ENCODE data around the gene CACNG7.

The CACNG7 gene

DNA sequence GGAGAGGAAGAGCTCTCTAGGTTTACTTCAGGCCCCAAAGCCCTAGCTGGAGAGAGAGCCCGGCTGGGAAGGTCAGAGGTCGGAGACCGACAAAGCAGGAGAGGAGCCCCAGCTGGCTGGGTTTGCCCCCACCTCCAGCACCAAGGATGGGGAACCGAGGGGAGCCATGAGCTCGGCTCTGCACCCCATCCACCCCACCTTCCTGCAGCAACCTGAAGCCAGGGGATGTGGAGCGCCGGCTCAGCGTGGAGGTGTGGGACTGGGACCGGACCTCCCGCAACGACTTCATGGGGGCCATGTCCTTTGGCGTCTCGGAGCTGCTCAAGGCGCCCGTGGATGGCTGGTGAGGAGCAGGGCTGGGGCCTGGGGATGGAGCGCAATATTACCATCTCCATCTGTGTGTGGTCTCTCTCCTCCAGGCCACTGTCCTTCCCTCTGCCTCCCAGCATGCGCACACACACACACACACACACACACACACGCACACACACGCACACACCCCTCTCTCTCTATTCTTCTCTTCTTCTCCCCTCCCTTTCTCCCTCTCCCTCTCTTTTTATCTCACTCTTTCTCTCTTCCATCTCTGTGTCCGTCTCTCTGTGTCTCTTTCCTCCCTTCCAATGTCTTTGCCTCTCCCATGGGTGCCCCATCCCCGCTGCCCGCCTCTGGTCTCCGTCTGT lies 16.6 kb upstream of the CACNG7 start:
- no peaks in the 10 kb centered on the region for H3K4me1 ChIP-seq (ENCODE audit: insufficient read depth, low read length)
- no peaks in the 10 kb centered on the region for H3K9me3 ChIP-seq (ENCODE audit: insufficient read depth, low read length, severe bottlenecking)
- no peaks in the 10 kb centered on the region for H3K79me2 ChIP-seq (ENCODE audit: insufficient read depth, low read length)
- no peak for ATAC-seq (ENCODE audit: insufficient read depth, low read depth)
- TF ChIP-seq, protein P1, sequence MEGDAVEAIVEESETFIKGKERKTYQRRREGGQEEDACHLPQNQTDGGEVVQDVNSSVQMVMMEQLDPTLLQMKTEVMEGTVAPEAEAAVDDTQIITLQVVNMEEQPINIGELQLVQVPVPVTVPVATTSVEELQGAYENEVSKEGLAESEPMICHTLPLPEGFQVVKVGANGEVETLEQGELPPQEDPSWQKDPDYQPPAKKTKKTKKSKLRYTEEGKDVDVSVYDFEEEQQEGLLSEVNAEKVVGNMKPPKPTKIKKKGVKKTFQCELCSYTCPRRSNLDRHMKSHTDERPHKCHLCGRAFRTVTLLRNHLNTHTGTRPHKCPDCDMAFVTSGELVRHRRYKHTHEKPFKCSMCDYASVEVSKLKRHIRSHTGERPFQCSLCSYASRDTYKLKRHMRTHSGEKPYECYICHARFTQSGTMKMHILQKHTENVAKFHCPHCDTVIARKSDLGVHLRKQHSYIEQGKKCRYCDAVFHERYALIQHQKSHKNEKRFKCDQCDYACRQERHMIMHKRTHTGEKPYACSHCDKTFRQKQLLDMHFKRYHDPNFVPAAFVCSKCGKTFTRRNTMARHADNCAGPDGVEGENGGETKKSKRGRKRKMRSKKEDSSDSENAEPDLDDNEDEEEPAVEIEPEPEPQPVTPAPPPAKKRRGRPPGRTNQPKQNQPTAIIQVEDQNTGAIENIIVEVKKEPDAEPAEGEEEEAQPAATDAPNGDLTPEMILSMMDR (IDR thresholded peaks at IDR 0.05; ENCODE audit: borderline replicate concordance, extremely low read depth, low read length, poor library complexity, severe bottlenecking): no peak
- no peak for TF ChIP-seq EZH2 (IDR thresholded peaks at IDR 0.05; ENCODE audit: borderline replicate concordance, low read depth, low read length, severe bottlenecking)
- H3K27me3 ChIP-seq (ENCODE audit: insufficient read depth, low read length, poor library complexity): no peaks in the 10 kb centered on the region
- H3K4me2 ChIP-seq (ENCODE audit: insufficient read depth, low read length): no peak overlapping the region
- H3K9ac ChIP-seq (ENCODE audit: low read depth, low read length): no peak overlapping the region
- no peak overlapping the region for H3K4me3 ChIP-seq (ENCODE audit: low read depth in 1 of 2, low read length in 2 of 2)
- DNase-seq: no peak
- H3K36me3 ChIP-seq (ENCODE audit: insufficient read depth, low read length): no peaks in the 10 kb centered on the region
- H2AFZ ChIP-seq (ENCODE audit: low read depth, low read length): no peak overlapping the region
- no peak overlapping the region for H3K27ac ChIP-seq (ENCODE audit: low read length)
- H4K20me1 ChIP-seq (ENCODE audit: insufficient read depth, low read length): no peaks in the 10 kb centered on the region

DNA sequence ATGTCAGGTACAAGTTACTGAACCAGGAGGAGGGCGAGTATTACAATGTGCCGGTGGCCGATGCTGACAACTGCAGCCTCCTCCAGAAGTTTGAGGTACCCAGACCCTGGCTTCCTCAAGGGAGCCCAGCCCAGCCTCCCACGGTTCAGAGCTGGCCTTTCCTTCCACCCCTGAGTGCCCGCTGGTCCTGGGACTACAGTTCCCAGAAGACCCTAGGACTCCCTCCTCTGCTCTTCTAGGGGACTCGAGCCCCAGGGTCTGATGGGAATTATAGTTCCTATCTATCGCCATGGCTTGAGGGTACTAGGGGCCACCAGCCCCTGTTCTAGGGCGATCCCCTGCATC lies 16.1 kb upstream of the CACNG7 start:
- TF ChIP-seq, protein P1 (IDR thresholded peaks at IDR 0.05; ENCODE audit: borderline replicate concordance, extremely low read depth, low read length, poor library complexity, severe bottlenecking): no peak
- no peak for TF ChIP-seq EZH2 (IDR thresholded peaks at IDR 0.05; ENCODE audit: borderline replicate concordance, low read depth, low read length, severe bottlenecking)
- Histone ChIP-seq H3K9ac (ENCODE audit: low read depth, low read length) (no peak overlapping the region), H3K27me3 (ENCODE audit: insufficient read depth, low read length, poor library complexity) (no peaks in the 10 kb centered on the region), H3K4me3 (ENCODE audit: low read depth in 1 of 2, low read length in 2 of 2) (no peak overlapping the region), H3K4me2 (ENCODE audit: insufficient read depth, low read length) (no peak overlapping the region), H4K20me1 (ENCODE audit: insufficient read depth, low read length) (no peaks in the 10 kb centered on the region), H3K36me3 (ENCODE audit: insufficient read depth, low read length) (no peaks in the 10 kb centered on the region), H3K9me3 (ENCODE audit: insufficient read depth, low read length, severe bottlenecking) (no peaks in the 10 kb centered on the region), H3K27ac (ENCODE audit: low read length) (no peak overlapping the region), H2AFZ (ENCODE audit: low read depth, low read length) (no peak overlapping the region), H3K79me2 (ENCODE audit: insufficient read depth, low read length) (no peaks in the 10 kb centered on the region), H3K4me1 (ENCODE audit: insufficient read depth, low read length) (no peaks in the 10 kb centered on the region)
- no peak for ATAC-seq (ENCODE audit: insufficient read depth, low read depth)
- DNase-seq: no peak

DNA sequence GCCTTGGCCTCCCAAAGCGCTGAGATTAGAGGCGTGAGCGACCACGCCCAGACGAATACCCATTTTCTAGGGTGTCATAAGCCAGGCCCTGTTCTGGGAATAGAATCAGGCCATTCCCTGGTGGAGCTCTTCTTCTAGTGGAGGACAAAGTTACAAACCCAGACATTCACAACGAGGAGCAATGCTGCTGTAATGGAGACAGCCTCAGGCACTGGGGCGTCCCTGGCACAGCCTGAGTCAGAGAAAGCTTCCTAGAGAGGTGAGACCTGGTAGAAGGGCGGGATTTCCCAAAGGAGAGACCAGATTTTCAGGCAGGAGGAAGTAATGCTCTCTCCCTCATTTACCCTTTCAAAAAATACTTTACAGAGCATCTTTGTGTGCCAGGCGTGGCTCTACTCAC lies 14.4 kb upstream of the CACNG7 start:
- Histone ChIP-seq H3K36me3 (ENCODE audit: insufficient read depth, low read length) (no peaks in the 10 kb centered on the region), H4K20me1 (ENCODE audit: insufficient read depth, low read length) (no peaks in the 10 kb centered on the region), H3K27me3 (ENCODE audit: insufficient read depth, low read length, poor library complexity) (no peaks in the 10 kb centered on the region), H3K4me3 (ENCODE audit: low read depth in 1 of 2, low read length in 2 of 2) (no peak overlapping the region), H3K9me3 (ENCODE audit: insufficient read depth, low read length, severe bottlenecking) (no peaks in the 10 kb centered on the region), H3K27ac (ENCODE audit: low read length) (no peak overlapping the region), H3K4me1 (ENCODE audit: insufficient read depth, low read length) (no peaks in the 10 kb centered on the region), H2AFZ (ENCODE audit: low read depth, low read length) (no peak overlapping the region), H3K9ac (ENCODE audit: low read depth, low read length) (no peak overlapping the region), H3K79me2 (ENCODE audit: insufficient read depth, low read length) (no peaks in the 10 kb centered on the region), H3K4me2 (ENCODE audit: insufficient read depth, low read length) (no peak overlapping the region)
- no peak for ATAC-seq (ENCODE audit: insufficient read depth, low read depth)
- no peak for TF ChIP-seq EZH2 (IDR thresholded peaks at IDR 0.05; ENCODE audit: borderline replicate concordance, low read depth, low read length, severe bottlenecking)
- TF ChIP-seq, protein P1 (IDR thresholded peaks at IDR 0.05; ENCODE audit: borderline replicate concordance, extremely low read depth, low read length, poor library complexity, severe bottlenecking): no peak
- no peak for DNase-seq
